Liver (tissue), 9 donors: Measurements from ENCODE around the gene ANKS3. TPM values are rescaled to one million over a fixed set of nuclear protein-coding genes. Genes with fewer than 3 reads are reported as not detected.
A peak's percentile ranks its signal among the peaks of the same experiment; 100 is the strongest.

Experiments
- DNase-seq: peaks from one replicate; pipeline ENCODE4 v3.0.0-alpha.2; 2017; ENCODE audit warnings: low spot score
- H3K27ac ChIP-seq, 2 donors: one replicate each; pipeline ENCODE4 v1.7.0; 2013; ENCODE audit warnings: inconsistent platforms in 2 of 2, low read length in 2 of 2, control low read depth in 1 of 2, low read depth in 1 of 2, mild to moderate bottlenecking in 1 of 2
- H3K27me3 ChIP-seq, 4 donors: one replicate each; pipeline versions ENCODE4 v1.6.1 to v1.7.0; 2013; ENCODE audit warnings: low read length in 3 of 4, inconsistent platforms in 1 of 4, mild to moderate bottlenecking in 1 of 4, moderate library complexity in 1 of 4; ENCODE audit not compliant: control insufficient read depth in 4 of 4, insufficient read depth in 4 of 4
- H3K36me3 ChIP-seq, 4 donors: one replicate each; pipeline versions ENCODE4 v1.6.1 to v1.7.0; 2013; ENCODE audit warnings: low read length in 3 of 4, mild to moderate bottlenecking in 3 of 4, low read depth in 1 of 4, moderate library complexity in 1 of 4; ENCODE audit not compliant: control insufficient read depth in 4 of 4, insufficient read depth in 3 of 4
- H3K4me1 ChIP-seq, 4 donors: one replicate each; pipeline versions ENCODE4 v1.6.1 to v1.7.0; 2013; ENCODE audit warnings: low read length in 3 of 4, mild to moderate bottlenecking in 3 of 4, moderate library complexity in 1 of 4; ENCODE audit not compliant: control insufficient read depth in 4 of 4, insufficient read depth in 4 of 4
- H3K4me3 ChIP-seq, 3 donors: one replicate each; pipeline versions ENCODE4 v1.6.1 to v1.7.0; 2013; ENCODE audit warnings: low read length in 3 of 3, control low read depth in 1 of 3, low read depth in 1 of 3, mild to moderate bottlenecking in 1 of 3
- H3K9ac ChIP-seq, 2 donors: one replicate each; pipeline ENCODE4 v1.7.0; 2013; ENCODE audit warnings: low read length in 2 of 2, mild to moderate bottlenecking in 2 of 2, moderate library complexity in 2 of 2, control low read depth in 1 of 2, low read depth in 1 of 2
- H3K9me3 ChIP-seq, 4 donors: one replicate each; pipeline versions ENCODE4 v1.6.1 to v1.7.0; 2013; ENCODE audit warnings: low read length in 3 of 4; ENCODE audit not compliant: control insufficient read depth in 4 of 4
- FOXA1 ChIP-seq: IDR thresholded peaks from 2 replicates; pipeline ENCODE4 v1.6.1; 2016; ENCODE audit warnings: antibody characterized with exemption
- FOXA2 ChIP-seq: IDR thresholded peaks from 2 replicates; pipeline ENCODE4 v1.6.1; 2016; ENCODE audit warnings: antibody characterized with exemption
- HNF4A ChIP-seq, 2 donors: conservative IDR thresholded peaks; 2 replicates each; pipeline ENCODE4 v1.6.1; 2016; ENCODE audit warnings: antibody characterized with exemption in 2 of 2, mild to moderate bottlenecking in 2 of 2
- HNF4G ChIP-seq: IDR thresholded peaks from 2 replicates; pipeline ENCODE4 v1.6.1; 2016; ENCODE audit warnings: antibody characterized with exemption
- JUND ChIP-seq, 2 donors: IDR thresholded peaks; 2 replicates each; pipeline ENCODE4 v1.6.1; 2016; ENCODE audit warnings: antibody characterized with exemption in 2 of 2
- MAX ChIP-seq: IDR thresholded peaks from 2 replicates; pipeline ENCODE4 v1.6.1; 2016; ENCODE audit warnings: antibody characterized with exemption
- NR2F2 ChIP-seq: IDR thresholded peaks from 2 replicates; pipeline ENCODE4 v1.6.1; 2016; ENCODE audit warnings: antibody characterized with exemption
- RAD21 ChIP-seq, 2 donors: IDR thresholded peaks; 2 replicates each; pipeline ENCODE4 v1.6.1; 2016; ENCODE audit warnings: antibody characterized with exemption in 2 of 2, mild to moderate bottlenecking in 2 of 2
- TAF1 ChIP-seq: conservative IDR thresholded peaks from 2 replicates; pipeline ENCODE4 v1.6.1; 2016; ENCODE audit warnings: antibody characterized with exemption, mild to moderate bottlenecking
- YY1 ChIP-seq: IDR thresholded peaks from 2 replicates; pipeline ENCODE4 v1.6.1; 2016; ENCODE audit warnings: antibody characterized with exemption, mild to moderate bottlenecking
- ZBTB33 ChIP-seq: IDR thresholded peaks from 2 replicates; pipeline ENCODE4 v1.6.1; 2016; ENCODE audit warnings: antibody characterized with exemption
- WGBS: extraction: QIAGEN DNeasy Blood & Tissue Kit; methylation state at CpG from one replicate; pipeline ENCODE4 v1.1.7; 2013; 5-methylcytosine and 5-hydroxymethylcytosine counted together
- polyA plus RNA-seq, 2 donors: library from polyadenylated mRNA; stranded (reverse) in 1 of 2; unstranded in 1 of 2; fragments of 200-250 nt in 1 of 2; fragments of >200 nt in 1 of 2; fragmentation: Nextera tagmentation in 1 of 2; extraction: Ambion mirVana in 1 of 2; gene quantifications; one replicate each; pipeline versions ENCODE4 v1.2.1 to v1.2.3, GENCODE V29; 2013 to 2015
- total RNA-seq, 2 donors: library from RNA; depleted of rRNA; stranded (reverse); fragments of >200 nt; gene quantifications; one replicate each; pipeline ENCODE4 v1.2.3, GENCODE V29; 2014
- donor health status: healthy.
- donor health status: healthy.
- donor health status: healthy.
- donor health status: healthy.
- donor health status: healthy.

Gene ANKS3
- total and polyA plus RNA-seq, 4 donors, result 4.0 to 14.0 (median 4.7) TPM

- H3K4me1 ChIP-seq, result peaks cover 3 to 30% (median 28%) of the 10 kb centered on the region in 4 donors
- WGBS, result 69% methylated on average over 26 of the region's 26 CpGs
- TF ChIP-seq TAF1, result no peak
- TF ChIP-seq NR2F2, result peak; percentile 24
- no peak for TF ChIP-seq RAD21 (IDR thresholded peaks at IDR 0.05)
- TF ChIP-seq HNF4G, result no peak
- TF ChIP-seq ZBTB33, result no peak
- TF ChIP-seq HNF4A (conservative IDR thresholded peaks at IDR 0.05), result no peak
- DNase-seq, result no peak
- H3K36me3 ChIP-seq, result peaks cover 1 to 27% (median 15%) of the 10 kb centered on the region in 4 donors
- H3K4me3 ChIP-seq, result peak overlapping the region; percentile 55 to 98 (median 91)
- H3K9ac ChIP-seq, result peak overlapping the region; percentile 32 to 90
- no peaks in the 10 kb centered on the region for H3K27me3 ChIP-seq
- H3K27ac ChIP-seq, result peak overlapping the region; percentile 60 to 71
- no peaks in the 10 kb centered on the region for H3K9me3 ChIP-seq
These were observed 31.7 kb upstream of the ANKS3 start for GRCh38 chr16:4765511-4766474.

- Histone ChIP-seq H3K36me3 (peaks cover 6 to 44% (median 24%) of the 10 kb centered on the region in 4 donors), H3K27me3 (no peaks in the 10 kb centered on the region), H3K4me1 (peaks cover 3 to 24% (median 22%) of the 10 kb centered on the region in 4 donors), H3K9ac (no peak overlapping the region), H3K27ac (no peak overlapping the region), H3K9me3 (no peaks in the 10 kb centered on the region), H3K4me3 (no peak overlapping the region)
- TF ChIP-seq TAF1, result no peak
- no peak for DNase-seq
- 94% methylated on average over 7 of the region's 7 CpGs for WGBS
These were observed 29.7 kb upstream of the ANKS3 start for GRCh38 chr16:4763791-4764190.

GRCh38 chr16:4762205-4762604, 28.1 kb upstream of the ANKS3 start:
- 95% methylated on average over 9 of the region's 9 CpGs for WGBS
- no peaks in the 10 kb centered on the region for H3K27me3 ChIP-seq
- TF ChIP-seq HNF4G, result no peak
- TF ChIP-seq MAX, result no peak
- TF ChIP-seq YY1, result no peak
- no peak for TF ChIP-seq ZBTB33
- TF ChIP-seq RAD21 (IDR thresholded peaks at IDR 0.05), result no peak
- TF ChIP-seq FOXA2, result no peak
- TF ChIP-seq FOXA1, result no peak
- TF ChIP-seq JUND (IDR thresholded peaks at IDR 0.05), result no peak

More at GRCh38 chr16:4762205-4762604, 28.1 kb upstream of the ANKS3 start:
- no peak for DNase-seq
- peaks cover 0 to 15% (median 13%) of the 10 kb centered on the region in 4 donors for H3K4me1 ChIP-seq
- no peak overlapping the region for H3K9ac ChIP-seq
- H3K27ac ChIP-seq, result no peak overlapping the region
- no peaks in the 10 kb centered on the region for H3K9me3 ChIP-seq
- H3K4me3 ChIP-seq, result no peak overlapping the region
- peaks cover 10 to 54% (median 27%) of the 10 kb centered on the region in 4 donors for H3K36me3 ChIP-seq
